ENCODE results near the gene YY1.

- TF ChIP-seq CTCF (IDR thresholded peaks at IDR 0.05) (no peak), EZH2phosphoT487 (IDR thresholded peaks at IDR 0.05) (no peak)
These were observed 51.8 kb downstream of the YY1 start for GRCh38 chr14:100290607-100291304.

Data from neural progenitor cell (in vitro differentiated cells).